ENCODE measurements around the gene DYRK1B. TPM values are rescaled to one million over a fixed set of nuclear protein-coding genes. Genes with fewer than 3 reads are reported as not detected.

The DYRK1B gene
- total RNA-seq, 1 experiment from 2014 or later: 2.4 TPM

GRCh38 chr19:39788244-39788643 is 45.7 kb downstream of the DYRK1B start:
- ChIA-PET POLR2A (ENCODE audit: unreplicated experiment) (no interaction called here), CTCF (no interaction called here)
- no peaks in the 10 kb centered on the region for H4K20me1 ChIP-seq (ENCODE audit: low read length)
- TF ChIP-seq EZH2phosphoT487 (IDR thresholded peaks at IDR 0.05; ENCODE audit: borderline replicate concordance, low read length): no peak
- no peak for TF ChIP-seq EZH2 (IDR thresholded peaks at IDR 0.05; ENCODE audit: low read length, unreplicated experiment)
- TF ChIP-seq CTCF (conservative IDR thresholded peaks at IDR 0.05; ENCODE audit: low read depth, low read length): no peak
- H3K9me3 ChIP-seq (ENCODE audit: low read length): no peaks in the 10 kb centered on the region
- no peaks in the 10 kb centered on the region for H3K4me1 ChIP-seq (ENCODE audit: insufficient read depth, low read length)
- H3K36me3 ChIP-seq (ENCODE audit: low read depth, low read length): no peaks in the 10 kb centered on the region; the same call in 1 of the 2 replicates
- no peak overlapping the region for H3K4me3 ChIP-seq (ENCODE audit: low read length)
- DNase-seq: no peak
- no peaks in the 10 kb centered on the region for H3K9me2 ChIP-seq (replicated peaks; ENCODE audit: low read length)
- no peaks in the 10 kb centered on the region for H3K79me2 ChIP-seq (ENCODE audit: low read length)
- H3K27ac ChIP-seq (ENCODE audit: low read length): no peak overlapping the region
- no TSS peak for BruUV-seq (replicated peaks)
- H3K4me2 ChIP-seq (ENCODE audit: low read length): no peak overlapping the region
- H3K27me3 ChIP-seq (ENCODE audit: low read length): 0 out of 2 replicates have a peak, but pooled peaks cover 4% of the 10 kb centered on the region
- no peaks in the 10 kb centered on the region for H3F3A ChIP-seq (ENCODE audit: low read length, unreplicated experiment)
- intact Hi-C loops (cut with micrococcal nuclease): no loop called here
- H3K9ac ChIP-seq (ENCODE audit: low read length): no peak overlapping the region
- no peak overlapping the region for H2AFZ ChIP-seq (ENCODE audit: low read length)
- ATAC-seq: no peak

GRCh38 chr19:39780894-39781293 is 53.1 kb downstream of the DYRK1B start:
- POLR2A ChIA-PET (ENCODE audit: unreplicated experiment): no interaction called here
- BruUV-seq (replicated peaks): no TSS peak
- intact Hi-C loops (cut with micrococcal nuclease): no loop called here
- DNase-seq (no peak), ATAC-seq (no peak)
- H3K79me2 ChIP-seq (ENCODE audit: low read length): no peaks in the 10 kb centered on the region
- H4K20me1 ChIP-seq (ENCODE audit: low read length): no peaks in the 10 kb centered on the region
- H3K4me2 ChIP-seq (ENCODE audit: low read length): no peak overlapping the region
- H3K27me3 ChIP-seq (ENCODE audit: low read length): peaks cover 37% of the 10 kb centered on the region
- no peak overlapping the region for H3K27ac ChIP-seq (ENCODE audit: low read length)
- H3K36me3 ChIP-seq (ENCODE audit: low read depth, low read length): no peaks in the 10 kb centered on the region
- H3F3A ChIP-seq (ENCODE audit: low read length, unreplicated experiment): no peaks in the 10 kb centered on the region
- TF ChIP-seq EZH2 (IDR thresholded peaks at IDR 0.05; ENCODE audit: low read length, unreplicated experiment) (no peak), EZH2phosphoT487 (IDR thresholded peaks at IDR 0.05; ENCODE audit: borderline replicate concordance, low read length) (no peak), CTCF (conservative IDR thresholded peaks at IDR 0.05; ENCODE audit: low read depth, low read length) (no peak)
- no peak overlapping the region for H2AFZ ChIP-seq (ENCODE audit: low read length)
- H3K4me1 ChIP-seq (ENCODE audit: insufficient read depth, low read length): no peaks in the 10 kb centered on the region
- H3K9me3 ChIP-seq (ENCODE audit: low read length): no peaks in the 10 kb centered on the region
- CTCF ChIA-PET: no interaction called here
- H3K4me3 ChIP-seq (ENCODE audit: low read length): no peak overlapping the region
- no peaks in the 10 kb centered on the region for H3K9me2 ChIP-seq (replicated peaks; ENCODE audit: low read length)
- H3K9ac ChIP-seq (ENCODE audit: low read length): no peak overlapping the region

- ChIA-PET POLR2A (ENCODE audit: unreplicated experiment) (no interaction called here), CTCF (no interaction called here)
- no peak within 1 kb of the TSS for H3K4me2 ChIP-seq (ENCODE audit: low read length)
- no peak within 1 kb of the TSS for H3K4me3 ChIP-seq (ENCODE audit: low read length)
- H3K27me3 ChIP-seq (ENCODE audit: low read length): peaks cover 45% of the 10 kb centered on the region
- no peaks in the 10 kb centered on the region for H3K9me2 ChIP-seq (replicated peaks; ENCODE audit: low read length)
- H3K9ac ChIP-seq (ENCODE audit: low read length): no peak within 1 kb of the TSS
- TF ChIP-seq CTCF (conservative IDR thresholded peaks at IDR 0.05; ENCODE audit: low read depth, low read length) (no peak), EZH2 (IDR thresholded peaks at IDR 0.05; ENCODE audit: low read length, unreplicated experiment) (no peak), EZH2phosphoT487 (IDR thresholded peaks at IDR 0.05; ENCODE audit: borderline replicate concordance, low read length) (no peak)
- no peak for ATAC-seq
- DNase-seq: no peak
- H4K20me1 ChIP-seq (ENCODE audit: low read length): no peaks in the 10 kb centered on the region
- H3K36me3 ChIP-seq (ENCODE audit: low read depth, low read length): no peaks in the 10 kb centered on the region
- BruUV-seq (replicated peaks): no TSS peak
- H3K4me1 ChIP-seq (ENCODE audit: insufficient read depth, low read length): no peaks in the 10 kb centered on the region
- intact Hi-C loops (cut with micrococcal nuclease): no loop called here
- H2AFZ ChIP-seq (ENCODE audit: low read length): no peak within 1 kb of the TSS
- H3K79me2 ChIP-seq (ENCODE audit: low read length): no peaks in the 10 kb centered on the region
- H3K27ac ChIP-seq (ENCODE audit: low read length): no peak within 1 kb of the TSS
- H3F3A ChIP-seq (ENCODE audit: low read length, unreplicated experiment): no peaks in the 10 kb centered on the region
- H3K9me3 ChIP-seq (ENCODE audit: low read length): no peaks in the 10 kb centered on the region
Measured at GRCh38 chr19:39778763-39779162, 55.2 kb downstream of the DYRK1B start, which contains the start of gene LEUTX. LEUTX (plus strand) TSS chr19:39778854; CDS start chr19:39778921, 67 bp downstream.

Small RNA genes within 50 kb of the gene (microRNA-seq; reads per million reads assigned to microRNA genes)
- not detected for gene MIR6719 (ENCODE audit: unreplicated experiment)

Other genes starting within 250 kb of the DYRK1B start
- not detected in 2 replicates for gene LGALS13, start 231.6 kb downstream of the DYRK1B start, total RNA-seq (2014; rRNA removed)
- not detected in 2 replicates for gene LGALS16, start 178.2 kb downstream of the DYRK1B start, total RNA-seq (2014; rRNA removed)
- gene LGALS14, start 129.7 kb downstream of the DYRK1B start, total RNA-seq (2014; rRNA removed): not detected in 2 replicates
- gene CLC, start 96.1 kb downstream of the DYRK1B start, total RNA-seq (2014; rRNA removed): not detected in 2 replicates
- not detected in 2 replicates for gene LEUTX, start 55.3 kb downstream of the DYRK1B start, total RNA-seq (2014; rRNA removed)
- 186 and 270 TPM in 2 replicates for gene FBL, start 12.2 kb upstream of the DYRK1B start, total RNA-seq (2014; rRNA removed)
- gene FCGBP, start 100.5 kb upstream of the DYRK1B start, total RNA-seq (2014; rRNA removed): 0.52 and 0.80 TPM in 2 replicates
- gene PSMC4, start 137.0 kb upstream of the DYRK1B start, total RNA-seq (2014; rRNA removed): 241 and 258 TPM in 2 replicates
- gene ZNF546, start 162.9 kb upstream of the DYRK1B start, total RNA-seq (2014; rRNA removed): 0.69 and 2.5 TPM in 2 replicates
- gene ZNF780B, start 222.1 kb upstream of the DYRK1B start, total RNA-seq (2014; rRNA removed): 7.1 and 8.5 TPM in 2 replicates